ENCODE data around the gene MAML2. TPM values are rescaled to one million over a fixed set of nuclear protein-coding genes. Genes with fewer than 3 reads are reported as not detected.

Gene MAML2
- total and polyA plus RNA-seq, 2 of the 13 experiments (the other 11 are each of a cell fraction or from before 2014, with no cell fraction given): 2.3 to 25.9 TPM

- TF ChIP-seq ZFYVE20 (CRISPR knock-in tag; IDR thresholded peaks at IDR 0.05; ENCODE audit: borderline replicate concordance, low read depth) (no peak), NR1H2 (CRISPR knock-in tag; IDR thresholded peaks at IDR 0.05; ENCODE audit: borderline replicate concordance, low read depth) (no peak), ZBTB7A (CRISPR knock-in tag; IDR thresholded peaks at IDR 0.05) (no peak), HMG20A (CRISPR knock-in tag; IDR thresholded peaks at IDR 0.05; ENCODE audit: borderline replicate concordance) (no peak), MLXIP (CRISPR knock-in tag; IDR thresholded peaks at IDR 0.05; ENCODE audit: borderline replicate concordance) (no peak)
These were observed 114.5 kb downstream of the MAML2 start (continued) for GRCh38 chr11:96228473-96228891.

GRCh38 chr11:96227244-96227643 lies 115.8 kb downstream of the MAML2 start:
- BruUV-seq (replicated peaks): no TSS peak
- in situ Hi-C loops (cut with HindIII; ENCODE audit: extremely low pct_ligation_motif_present, low pct_unique_long_range_greater_than_20kb) (no loop called here), intact Hi-C loops (cut with micrococcal nuclease; ENCODE audit: unreplicated experiment) (no loop called here)
- ChIA-PET POLR2A (no interaction called here), CTCF (ENCODE audit: low intra/inter-chr PET ratio, low total read pairs) (no interaction called here)
- Histone ChIP-seq H3K27me3 (ENCODE audit: control insufficient read depth in 1 of 2, insufficient read depth in 2 of 2, low read length in 2 of 2) (no peaks in the 10 kb centered on the region), H3K27ac (ENCODE audit: extremely low read length, insufficient read depth, low read length) (no peak overlapping the region), H4K20me1 (ENCODE audit: insufficient read depth, low read length) (no peaks in the 10 kb centered on the region), H3K79me2 (ENCODE audit: insufficient read depth, low read length) (peaks cover 10% of the 10 kb centered on the region), H2AFZ (ENCODE audit: low read length) (no peak overlapping the region), H3K9ac (ENCODE audit: insufficient read depth, low read depth, low read length) (no peak overlapping the region), H3K36me3 (replicated peaks in 1 of 2; ENCODE audit: control insufficient read depth in 1 of 2, insufficient read depth in 2 of 2, low read length in 2 of 2) (peaks cover 0 to 3% of the 10 kb centered on the region in 2 experiments; a peak in 1 of 5 replicates), H3K4me2 (ENCODE audit: low read depth, low read length) (no peak overlapping the region), H3K9me3 (ENCODE audit: low read length) (no peaks in the 10 kb centered on the region), H3K4me3 (replicated peaks in 1 of 3; ENCODE audit: insufficient read depth in 1 of 3, low read depth in 2 of 3, low read length in 3 of 3) (no peak overlapping the region), H3K4me1 (ENCODE audit: insufficient read depth, low read length) (peaks cover 15% of the 10 kb centered on the region)
- TF ChIP-seq CEBPB (IDR thresholded peaks at IDR 0.05; ENCODE audit: borderline replicate concordance, low read depth, low read length) (peak; percentile 36; the same call in 1 of the 2 replicates), TERF1 (CRISPR knock-in tag; IDR thresholded peaks at IDR 0.05) (no peak)
- FAIRE-seq: no peak
- DNase-seq (ENCODE audit: low spot score): no peak
- 95% methylated on average over 1 of the region's 1 CpG for whole genome bisulfite sequencing (ENCODE audit: low lambda C conversion rate)
- ATAC-seq: no peak
